ENCODE measurements around the gene USP6.

The USP6 gene

DNA sequence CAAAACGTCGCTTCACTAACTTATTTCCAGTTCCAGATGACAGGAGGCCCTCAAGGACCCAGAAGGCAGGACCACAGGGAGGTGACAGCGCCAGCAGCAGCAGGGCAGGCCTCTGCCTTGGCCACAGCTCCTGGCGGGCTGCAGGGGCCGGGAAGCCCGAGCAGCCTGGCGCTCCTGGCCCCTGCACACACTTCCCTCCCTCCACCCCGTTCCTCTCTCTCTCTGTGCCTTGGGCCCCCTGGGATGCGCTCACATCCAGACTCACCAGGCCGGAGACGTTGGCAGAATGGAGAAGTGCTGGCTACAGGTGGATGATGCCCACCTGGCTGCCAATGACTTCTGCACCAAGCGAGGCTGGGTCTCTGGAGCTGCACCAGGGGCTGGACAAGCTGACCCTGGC lies 63.2 kb downstream of the USP6 start:
- no peak overlapping the region for H3K27ac Mint-ChIP-seq
- H3K36me3 Mint-ChIP-seq (ENCODE audit: low read depth): peaks cover 98% of the 10 kb centered on the region
- no peak overlapping the region for H3K4me3 Mint-ChIP-seq
- H3K4me1 Mint-ChIP-seq: no peaks in the 10 kb centered on the region
- TF ChIP-seq, protein P1, sequence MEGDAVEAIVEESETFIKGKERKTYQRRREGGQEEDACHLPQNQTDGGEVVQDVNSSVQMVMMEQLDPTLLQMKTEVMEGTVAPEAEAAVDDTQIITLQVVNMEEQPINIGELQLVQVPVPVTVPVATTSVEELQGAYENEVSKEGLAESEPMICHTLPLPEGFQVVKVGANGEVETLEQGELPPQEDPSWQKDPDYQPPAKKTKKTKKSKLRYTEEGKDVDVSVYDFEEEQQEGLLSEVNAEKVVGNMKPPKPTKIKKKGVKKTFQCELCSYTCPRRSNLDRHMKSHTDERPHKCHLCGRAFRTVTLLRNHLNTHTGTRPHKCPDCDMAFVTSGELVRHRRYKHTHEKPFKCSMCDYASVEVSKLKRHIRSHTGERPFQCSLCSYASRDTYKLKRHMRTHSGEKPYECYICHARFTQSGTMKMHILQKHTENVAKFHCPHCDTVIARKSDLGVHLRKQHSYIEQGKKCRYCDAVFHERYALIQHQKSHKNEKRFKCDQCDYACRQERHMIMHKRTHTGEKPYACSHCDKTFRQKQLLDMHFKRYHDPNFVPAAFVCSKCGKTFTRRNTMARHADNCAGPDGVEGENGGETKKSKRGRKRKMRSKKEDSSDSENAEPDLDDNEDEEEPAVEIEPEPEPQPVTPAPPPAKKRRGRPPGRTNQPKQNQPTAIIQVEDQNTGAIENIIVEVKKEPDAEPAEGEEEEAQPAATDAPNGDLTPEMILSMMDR (IDR thresholded peaks at IDR 0.05; ENCODE audit: unreplicated experiment in 3 of 3): no peak
- no peaks in the 10 kb centered on the region for H3K27me3 Mint-ChIP-seq (ENCODE audit: low read depth)
- H3K9me3 Mint-ChIP-seq: peaks cover 80% of the 10 kb centered on the region

DNA sequence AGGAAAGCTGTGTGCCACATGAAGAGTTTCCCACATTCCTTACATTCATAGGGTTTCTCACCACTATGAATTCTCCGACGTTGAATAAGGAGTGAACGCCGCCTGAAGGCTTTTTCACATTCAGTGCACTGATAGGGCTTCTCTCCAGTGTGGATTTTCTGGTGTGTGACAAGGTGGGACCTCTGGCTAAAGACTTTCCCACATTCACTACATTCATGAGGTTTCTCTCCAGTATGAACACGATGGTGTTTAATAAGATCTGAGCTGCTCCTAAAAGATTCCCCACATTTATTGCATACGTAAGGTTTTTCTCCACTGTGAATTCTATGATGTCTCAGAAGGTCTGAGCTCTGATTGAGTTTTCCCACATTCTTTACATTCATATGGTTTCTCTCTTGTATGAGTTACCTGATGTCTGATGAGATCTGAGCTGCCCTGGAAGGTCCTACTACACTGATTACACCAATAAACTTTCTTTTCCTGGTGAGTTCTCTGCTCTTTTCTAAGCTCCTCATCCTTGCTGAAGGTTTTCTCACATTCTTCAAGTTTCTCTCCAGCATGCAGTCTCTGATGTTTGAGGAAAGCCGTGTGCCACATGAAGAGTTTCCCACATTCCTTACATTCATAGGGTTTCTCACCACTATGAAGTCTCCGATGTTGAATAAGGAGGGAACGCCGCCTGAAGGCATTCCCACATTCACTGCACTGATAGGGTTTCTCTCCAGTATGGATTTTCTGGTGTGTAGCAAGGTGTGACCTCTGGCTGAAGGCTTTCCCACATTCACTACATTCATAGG lies 65.9 kb downstream of the USP6 start:
- TF ChIP-seq, protein P1 (IDR thresholded peaks at IDR 0.05; ENCODE audit: unreplicated experiment in 3 of 3): no peak
- Mint-ChIP-seq H3K27me3 (ENCODE audit: low read depth) (peaks cover 4% of the 10 kb centered on the region), H3K4me1 (no peaks in the 10 kb centered on the region), H3K36me3 (ENCODE audit: low read depth) (peaks cover 98% of the 10 kb centered on the region), H3K9me3 (peaks cover 85% of the 10 kb centered on the region), H3K4me3 (no peak overlapping the region), H3K27ac (no peak overlapping the region)

DNA sequence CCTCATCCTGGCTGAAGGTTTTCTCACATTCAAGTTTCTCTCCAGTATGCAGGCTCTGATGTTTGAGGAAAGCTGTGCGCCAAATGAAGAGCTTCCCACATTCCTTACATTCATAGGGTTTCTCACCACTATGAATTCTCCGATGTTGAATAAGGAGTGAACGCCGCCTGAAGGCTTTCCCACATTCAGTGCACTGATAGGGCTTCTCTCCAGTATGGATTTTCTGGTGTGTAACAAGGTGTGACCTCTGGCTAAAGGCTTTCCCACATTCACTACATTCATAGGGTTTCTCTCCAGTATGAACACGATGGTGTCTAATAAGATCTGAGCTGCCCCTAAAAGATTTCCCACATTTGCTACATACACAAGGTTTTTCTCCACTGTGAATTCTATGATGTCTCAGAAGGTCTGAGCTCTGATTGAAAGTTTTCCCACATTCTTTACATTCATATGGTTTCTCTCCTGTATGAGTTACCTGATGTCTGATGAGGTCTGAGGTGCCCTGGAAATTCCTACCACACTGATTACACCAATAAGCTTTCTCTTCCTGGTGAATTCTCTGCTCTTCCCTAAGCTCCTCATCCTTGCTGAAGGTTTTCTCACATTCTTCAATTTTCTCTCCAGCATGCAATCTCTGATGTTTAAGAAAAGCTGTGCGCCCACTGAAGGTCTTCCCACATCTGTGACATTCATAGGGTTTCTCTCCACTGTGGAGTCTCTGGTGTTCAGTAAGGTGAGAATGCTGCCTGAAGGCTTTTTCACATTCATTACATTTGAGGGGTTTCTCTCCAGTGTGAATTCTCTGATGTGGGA lies 67.0 kb downstream of the USP6 start:
- no peak overlapping the region for H3K4me3 Mint-ChIP-seq
- H3K36me3 Mint-ChIP-seq (ENCODE audit: low read depth): peaks cover 98% of the 10 kb centered on the region
- peaks cover 4% of the 10 kb centered on the region for H3K27me3 Mint-ChIP-seq (ENCODE audit: low read depth)
- TF ChIP-seq, protein P1 (IDR thresholded peaks at IDR 0.05; ENCODE audit: unreplicated experiment in 3 of 3): no peak
- H3K27ac Mint-ChIP-seq: no peak overlapping the region
- no peaks in the 10 kb centered on the region for H3K4me1 Mint-ChIP-seq
- H3K9me3 Mint-ChIP-seq: peaks cover 88% of the 10 kb centered on the region

DNA sequence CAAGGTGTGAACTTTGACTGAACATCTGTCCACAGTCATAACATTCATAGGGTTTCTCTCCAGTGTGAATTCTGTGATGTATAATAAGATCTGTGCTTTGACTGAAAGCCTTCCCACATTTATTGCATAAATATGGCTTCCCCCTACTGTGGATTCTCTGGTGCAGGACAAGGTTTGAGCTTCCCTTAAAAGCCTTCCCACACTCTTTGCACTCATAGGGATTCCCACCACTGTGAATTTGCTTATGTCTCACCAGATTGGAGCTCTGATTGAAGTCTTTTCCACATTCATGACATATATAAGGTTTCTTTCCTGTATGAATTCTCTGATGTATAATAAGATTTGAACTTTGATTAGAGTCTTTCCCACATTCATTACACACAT lies 67.6 kb downstream of the USP6 start:
- TF ChIP-seq, protein P1 (IDR thresholded peaks at IDR 0.05; ENCODE audit: unreplicated experiment in 3 of 3): no peak
- H3K9me3 Mint-ChIP-seq: peaks cover 92% of the 10 kb centered on the region
- no peak overlapping the region for H3K27ac Mint-ChIP-seq
- H3K4me3 Mint-ChIP-seq: no peak overlapping the region
- peaks cover 100% of the 10 kb centered on the region for H3K36me3 Mint-ChIP-seq (ENCODE audit: low read depth)
- H3K4me1 Mint-ChIP-seq: no peaks in the 10 kb centered on the region
- peaks cover 4% of the 10 kb centered on the region for H3K27me3 Mint-ChIP-seq (ENCODE audit: low read depth)

DNA sequence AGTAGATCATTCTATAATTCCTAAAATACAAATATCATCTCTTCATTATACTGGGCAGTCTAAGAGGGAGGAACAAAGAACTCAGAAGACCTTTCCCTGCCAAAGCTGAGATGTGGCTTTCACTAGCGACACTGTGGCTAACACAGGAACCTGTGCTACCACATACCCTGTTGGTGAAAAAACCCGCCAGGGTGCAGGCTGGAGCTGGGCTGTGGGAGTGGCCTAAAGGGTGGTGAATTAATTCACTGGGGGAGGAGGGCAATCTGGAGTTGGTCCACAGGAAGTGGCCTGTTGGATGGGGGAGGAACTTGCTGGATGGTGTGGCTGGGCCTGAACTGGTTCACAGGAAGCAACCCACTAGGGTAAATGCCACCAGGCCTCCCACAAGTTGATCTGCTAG lies 68.5 kb downstream of the USP6 start:
- peaks cover 86% of the 10 kb centered on the region for H3K9me3 Mint-ChIP-seq
- no peak overlapping the region for H3K4me3 Mint-ChIP-seq
- TF ChIP-seq, protein P1 (IDR thresholded peaks at IDR 0.05; ENCODE audit: unreplicated experiment in 3 of 3): no peak
- peaks cover 100% of the 10 kb centered on the region for H3K36me3 Mint-ChIP-seq (ENCODE audit: low read depth)
- H3K27me3 Mint-ChIP-seq (ENCODE audit: low read depth): peaks cover 4% of the 10 kb centered on the region
- no peaks in the 10 kb centered on the region for H3K4me1 Mint-ChIP-seq
- no peak overlapping the region for H3K27ac Mint-ChIP-seq
